ENCODE results near the gene NEK1.
"Not testable (repeated sequence)": the region's sequence is repeated elsewhere in the genome, so short reads cannot be mapped to it uniquely, and the experiment has no call there.

Gene NEK1

DNA sequence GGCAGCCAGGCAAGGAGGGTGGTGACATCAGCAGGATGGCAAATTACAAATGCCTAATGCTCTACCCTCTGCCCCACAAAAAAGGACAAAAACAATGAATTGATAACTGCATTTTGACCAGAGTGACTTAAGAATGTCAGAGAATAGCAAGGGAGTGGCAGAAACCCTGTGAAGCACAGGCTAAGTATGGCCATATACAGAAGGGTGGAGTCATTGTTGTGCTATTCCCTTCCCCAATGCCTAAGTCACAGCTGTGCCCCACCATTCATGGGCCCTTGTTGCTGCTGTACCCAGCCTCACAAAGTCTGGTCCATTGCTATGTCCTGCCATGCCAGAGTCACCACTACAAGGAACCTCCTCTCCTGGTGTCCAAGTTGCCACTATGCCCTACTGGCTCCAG lies 123.1 kb downstream of the NEK1 start:
- TF ChIP-seq, protein P1, sequence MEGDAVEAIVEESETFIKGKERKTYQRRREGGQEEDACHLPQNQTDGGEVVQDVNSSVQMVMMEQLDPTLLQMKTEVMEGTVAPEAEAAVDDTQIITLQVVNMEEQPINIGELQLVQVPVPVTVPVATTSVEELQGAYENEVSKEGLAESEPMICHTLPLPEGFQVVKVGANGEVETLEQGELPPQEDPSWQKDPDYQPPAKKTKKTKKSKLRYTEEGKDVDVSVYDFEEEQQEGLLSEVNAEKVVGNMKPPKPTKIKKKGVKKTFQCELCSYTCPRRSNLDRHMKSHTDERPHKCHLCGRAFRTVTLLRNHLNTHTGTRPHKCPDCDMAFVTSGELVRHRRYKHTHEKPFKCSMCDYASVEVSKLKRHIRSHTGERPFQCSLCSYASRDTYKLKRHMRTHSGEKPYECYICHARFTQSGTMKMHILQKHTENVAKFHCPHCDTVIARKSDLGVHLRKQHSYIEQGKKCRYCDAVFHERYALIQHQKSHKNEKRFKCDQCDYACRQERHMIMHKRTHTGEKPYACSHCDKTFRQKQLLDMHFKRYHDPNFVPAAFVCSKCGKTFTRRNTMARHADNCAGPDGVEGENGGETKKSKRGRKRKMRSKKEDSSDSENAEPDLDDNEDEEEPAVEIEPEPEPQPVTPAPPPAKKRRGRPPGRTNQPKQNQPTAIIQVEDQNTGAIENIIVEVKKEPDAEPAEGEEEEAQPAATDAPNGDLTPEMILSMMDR (IDR thresholded peaks at IDR 0.05), result no peak
- no peak overlapping the region for H3K27ac ChIP-seq
- no peak overlapping the region for H3K4me3 ChIP-seq
- no peak for DNase-seq (ENCODE audit: low spot score)

DNA sequence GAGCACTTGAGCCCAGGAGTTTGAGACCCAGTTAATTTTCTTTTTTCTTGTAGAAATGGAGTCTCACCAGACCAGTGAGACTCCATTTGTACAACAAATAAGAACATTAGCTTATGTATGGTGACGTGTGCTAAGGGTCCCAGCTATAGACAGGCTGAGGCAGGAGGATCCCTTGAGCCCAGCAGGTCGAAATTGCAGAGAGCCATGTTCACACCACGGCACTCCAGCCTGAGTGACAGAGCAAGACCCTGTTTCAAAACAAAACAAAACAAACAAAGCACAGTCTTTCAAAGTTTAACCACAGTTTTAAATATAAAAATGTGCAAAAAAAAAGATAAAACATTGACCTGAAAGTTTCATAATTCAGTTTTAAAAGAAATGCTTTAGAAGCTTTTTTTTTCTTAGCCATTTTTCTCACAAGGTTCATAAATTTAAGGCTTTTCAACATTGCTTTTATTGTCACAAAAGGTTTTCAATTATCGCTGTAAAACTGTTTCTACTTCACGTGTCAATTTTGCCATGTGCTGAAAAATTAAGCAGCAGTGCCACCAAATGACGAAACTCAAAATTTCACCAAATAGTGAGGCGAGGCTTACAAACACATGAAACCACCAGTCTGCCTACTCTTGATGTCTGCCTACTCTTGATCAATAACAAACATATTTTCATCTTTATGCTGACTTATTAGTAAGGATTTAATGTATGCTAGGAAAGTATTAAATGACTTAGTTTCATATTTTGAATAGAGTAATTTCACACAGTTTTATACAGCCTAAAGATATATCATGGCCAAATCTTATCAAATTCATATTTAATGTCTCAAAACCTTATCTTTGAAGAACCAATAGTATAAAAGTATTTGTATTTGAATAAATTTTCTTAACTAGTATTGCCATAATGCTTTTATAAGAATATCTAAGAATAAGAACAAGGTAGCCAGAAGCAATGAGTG lies 126.3 kb downstream of the NEK1 start:
- Histone ChIP-seq H3K4me3 (no peak overlapping the region), H3K27ac (no peak overlapping the region)
- TF ChIP-seq, protein P1 (IDR thresholded peaks at IDR 0.05), result no peak
- DNase-seq (ENCODE audit: low spot score), result no peak

DNA sequence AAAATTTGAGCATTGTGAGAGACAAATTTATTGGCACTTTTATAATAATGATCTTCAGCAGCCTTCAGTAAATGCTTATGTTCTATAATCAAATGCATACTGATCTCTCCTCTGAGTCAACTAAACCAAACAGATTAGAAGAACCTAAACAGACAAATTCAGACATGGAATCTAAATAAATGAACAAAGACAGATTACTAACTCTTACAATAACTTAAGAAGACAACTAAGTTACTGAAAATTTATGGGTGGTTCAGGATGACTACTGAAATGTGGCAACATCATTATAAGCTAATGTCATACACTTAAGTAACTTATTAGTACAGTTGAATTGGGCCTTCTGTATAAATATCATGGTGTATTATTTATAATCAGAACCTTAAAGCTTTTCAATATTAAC lies 127.3 kb downstream of the NEK1 start:
- Histone ChIP-seq H3K4me3 (no peak overlapping the region), H3K27ac (no peak overlapping the region)
- TF ChIP-seq, protein P1 (IDR thresholded peaks at IDR 0.05), result no peak
- no peak for DNase-seq (ENCODE audit: low spot score)

DNA sequence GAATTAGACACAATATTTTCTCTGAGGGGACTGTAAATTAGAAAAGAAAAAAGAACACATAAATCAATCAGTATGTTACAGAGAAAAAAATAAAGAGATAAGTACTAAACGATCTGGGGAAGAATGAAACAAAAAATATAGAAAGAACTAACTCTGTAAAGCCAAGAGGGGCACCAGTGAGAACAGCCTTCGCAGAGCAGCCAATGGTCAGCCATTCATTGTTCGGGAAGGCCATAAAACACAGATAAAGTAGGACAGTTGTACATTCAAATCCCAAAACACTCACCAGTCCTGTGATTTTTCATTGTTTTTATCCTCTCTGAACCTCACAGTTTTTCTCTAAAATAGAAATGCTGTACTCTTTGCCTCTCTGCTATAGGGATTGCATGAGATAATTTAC lies 127.9 kb downstream of the NEK1 start:
- TF ChIP-seq, protein P1 (IDR thresholded peaks at IDR 0.05), result no peak
- Histone ChIP-seq H3K27ac (no peak overlapping the region), H3K4me3 (no peak overlapping the region)
- DNase-seq (ENCODE audit: low spot score), result no peak

DNA sequence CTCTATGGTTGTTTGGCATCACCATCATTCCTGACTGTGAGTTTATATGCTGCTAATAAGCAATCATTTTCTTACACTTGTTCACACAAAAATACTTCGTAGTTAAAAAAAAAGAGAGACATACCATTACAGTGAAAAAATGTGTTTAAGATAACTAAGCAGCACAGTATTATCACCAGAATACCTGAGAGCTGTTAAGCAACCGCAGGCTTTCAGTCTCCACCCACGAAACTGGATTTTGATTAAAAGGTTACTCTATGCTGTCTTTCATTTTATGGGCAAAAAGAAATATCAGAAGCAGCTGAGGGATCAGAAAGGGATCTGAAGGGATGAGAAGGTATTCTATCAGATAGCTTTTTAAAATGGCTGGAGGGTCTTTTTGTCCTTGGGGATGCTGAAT lies 148.3 kb downstream of the NEK1 start:
- Histone ChIP-seq H3K4me3 (no peak overlapping the region), H3K27ac (no peak overlapping the region)
- no peak for DNase-seq (ENCODE audit: low spot score)
- TF ChIP-seq, protein P1 (IDR thresholded peaks at IDR 0.05), result no peak

DNA sequence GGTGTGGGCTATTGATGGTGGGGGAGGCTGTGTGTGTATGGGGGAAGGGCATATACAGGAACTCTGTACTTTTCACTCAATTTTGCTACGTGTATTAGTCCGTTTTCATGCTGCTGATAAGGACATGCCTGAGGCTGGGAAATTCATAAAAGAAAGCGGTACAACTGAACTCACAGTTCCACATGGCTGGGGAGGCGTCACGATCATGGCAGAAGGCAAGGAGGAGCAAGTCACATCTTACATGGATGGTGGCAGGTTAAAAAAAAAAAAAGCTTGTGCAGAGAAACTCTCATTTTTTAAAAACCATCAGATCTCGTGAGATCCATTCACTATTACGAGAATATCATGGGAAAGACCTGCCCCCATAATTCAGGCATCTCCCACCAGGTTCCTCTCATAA lies 152.3 kb downstream of the NEK1 start:
- DNase-seq (ENCODE audit: low spot score), result no peak
- no peak overlapping the region for H3K27ac ChIP-seq
- TF ChIP-seq, protein P1 (IDR thresholded peaks at IDR 0.05), result no peak
- H3K4me3 ChIP-seq, result no peak overlapping the region

DNA sequence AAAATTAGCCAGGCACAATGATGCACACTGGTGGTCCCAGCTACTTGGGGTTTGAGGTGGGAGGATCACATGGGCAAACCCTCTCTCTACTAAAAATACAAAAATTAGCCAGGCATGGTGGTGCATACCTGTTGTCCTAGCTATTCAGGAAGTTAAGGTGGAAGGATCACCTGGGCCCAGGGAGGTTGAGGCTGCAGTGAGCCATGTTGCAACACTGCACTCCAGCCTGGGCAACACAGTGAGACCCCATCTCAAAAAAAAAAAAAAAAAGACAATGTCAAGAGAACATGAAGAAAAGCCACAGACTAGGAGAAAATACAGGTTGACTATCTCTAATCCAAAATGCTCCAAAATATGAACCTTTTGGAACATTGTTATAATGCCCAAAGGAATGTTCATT lies 153.8 kb downstream of the NEK1 start:
- TF ChIP-seq, protein P1 (IDR thresholded peaks at IDR 0.05), result no peak
- DNase-seq (ENCODE audit: low spot score), result no peak
- Histone ChIP-seq H3K27ac (no peak overlapping the region), H3K4me3 (no peak overlapping the region)

DNA sequence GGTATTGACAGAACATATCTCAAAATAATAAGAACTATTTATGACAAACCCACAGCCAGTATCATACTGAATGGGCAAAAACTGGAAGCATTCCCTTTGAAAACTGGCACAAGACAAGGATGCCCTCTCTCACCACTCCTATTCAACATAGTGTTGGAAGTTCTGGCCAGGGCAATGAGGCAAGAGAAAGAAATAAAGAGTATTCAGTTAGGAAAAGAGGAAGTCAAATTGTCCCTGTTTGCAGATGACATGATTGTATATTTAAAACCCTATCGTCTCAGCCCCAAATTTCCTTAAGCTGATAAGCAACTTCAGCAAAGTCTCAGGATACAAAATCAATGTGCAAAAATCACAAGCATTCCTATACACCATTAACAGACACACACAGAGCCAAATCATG lies 159.7 kb downstream of the NEK1 start:
- H3K4me3 ChIP-seq; H3K27ac ChIP-seq; DNase-seq (ENCODE audit: low spot score): not testable (repeated sequence)

DNA sequence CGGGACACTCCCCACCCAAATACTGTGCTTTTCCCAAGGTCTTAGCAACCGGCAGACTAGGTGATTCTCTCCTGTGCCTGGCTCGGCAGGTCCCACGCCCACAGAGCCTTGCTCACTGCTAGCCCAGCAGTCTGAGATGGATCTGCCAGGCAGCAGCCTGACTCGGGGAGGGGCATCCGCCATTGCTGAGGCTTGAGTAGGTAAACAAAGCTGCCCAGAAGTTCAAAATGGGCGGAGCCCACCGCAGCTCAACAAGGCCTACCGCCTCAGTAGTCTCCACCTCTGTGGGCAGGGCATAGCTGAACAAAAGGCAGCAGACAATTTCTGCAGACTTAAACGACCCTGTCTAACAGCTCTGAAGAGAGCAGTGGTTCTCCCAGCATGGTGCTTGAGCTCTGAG lies 163.4 kb downstream of the NEK1 start:
- H3K4me3 ChIP-seq; DNase-seq (ENCODE audit: low spot score); H3K27ac ChIP-seq: not testable (repeated sequence)
